H9 (cell line): Measurements from ENCODE around the gene PTPRN2. TPM values are rescaled to one million over a fixed set of nuclear protein-coding genes. Genes with fewer than 3 reads are reported as not detected.

ENCODE experiments used
- DNase-seq: peaks from one replicate; pipeline ENCODE4 v3.0.0-alpha.2; 2017
- H2AFZ ChIP-seq: one replicate; pipeline ENCODE4 v1.6.1; 2013; ENCODE audit warnings: mild to moderate bottlenecking, low read length, control low read depth, moderate library complexity
- H2AK5ac ChIP-seq: 2 replicates; pipeline ENCODE4 v1.6.1; 2013; ENCODE audit warnings: low read length, control low read depth, mixed read lengths; ENCODE audit not compliant: insufficient read length
- H2BK120ac ChIP-seq: one replicate; pipeline ENCODE4 v1.6.1; 2013; ENCODE audit warnings: low read depth, mild to moderate bottlenecking, low read length, control low read depth, inconsistent platforms; ENCODE audit not compliant: poor library complexity, severe bottlenecking
- H2BK12ac ChIP-seq: 2 replicates; pipeline ENCODE4 v1.6.1; 2013; ENCODE audit warnings: low read length, control low read depth, mixed read lengths, low read depth; ENCODE audit not compliant: insufficient read length
- H2BK15ac ChIP-seq: 2 replicates; pipeline ENCODE4 v1.6.1; 2013; ENCODE audit warnings: low read depth, low read length, control low read depth
- H2BK20ac ChIP-seq: one replicate; pipeline ENCODE4 v1.6.1; 2013; ENCODE audit warnings: low read depth, mild to moderate bottlenecking, low read length, control low read depth, inconsistent platforms; ENCODE audit not compliant: poor library complexity, severe bottlenecking
- H2BK5ac ChIP-seq: 2 replicates; pipeline ENCODE4 v1.6.1; 2013; ENCODE audit warnings: low read length, control low read depth, mixed read lengths; ENCODE audit not compliant: insufficient read length
- H3K14ac ChIP-seq: 2 replicates; pipeline ENCODE4 v1.6.1; 2013; ENCODE audit warnings: low read length, control low read depth; ENCODE audit not compliant: insufficient read depth
- H3K18ac ChIP-seq: 2 replicates; pipeline ENCODE4 v1.6.1; 2013; ENCODE audit warnings: low read depth, mild to moderate bottlenecking, mixed read lengths, low read length, control low read depth; ENCODE audit not compliant: insufficient read length
- H3K23ac ChIP-seq: 2 replicates; pipeline ENCODE4 v1.6.1; 2013; ENCODE audit warnings: low read length, control low read depth, mixed read lengths, low read depth; ENCODE audit not compliant: insufficient read length
- H3K23me2 ChIP-seq: 2 replicates; pipeline ENCODE4 v1.6.1; 2013; ENCODE audit warnings: low read depth, mild to moderate bottlenecking, mixed read lengths, low read length, control low read depth; ENCODE audit not compliant: insufficient read length, poor library complexity, severe bottlenecking
- H3K27ac ChIP-seq: 2 replicates; pipeline ENCODE4 v1.5.1; 2013; ENCODE audit warnings: low read length, control low read depth, mixed read lengths, low read depth; ENCODE audit not compliant: insufficient read length
- H3K27me3 ChIP-seq: 2 replicates; pipeline ENCODE4 v1.6.1; 2013; ENCODE audit warnings: low read length, control low read depth, inconsistent platforms; ENCODE audit not compliant: insufficient read depth
- H3K4ac ChIP-seq: 2 replicates; pipeline ENCODE4 v1.6.1; 2013; ENCODE audit warnings: low read depth, mild to moderate bottlenecking, control low read depth, inconsistent platforms, low read length, moderate library complexity
- H3K4me1 ChIP-seq: 2 replicates; pipeline ENCODE4 v1.6.1; 2013; ENCODE audit warnings: low read length, control low read depth, inconsistent platforms; ENCODE audit not compliant: insufficient read depth
- H3K4me2 ChIP-seq: 2 replicates; pipeline ENCODE4 v1.6.1; 2013; ENCODE audit warnings: low read length, control low read depth, mixed read lengths; ENCODE audit not compliant: insufficient read length, insufficient read depth
- H3K56ac ChIP-seq: 2 replicates; pipeline ENCODE4 v1.6.1; 2013; ENCODE audit warnings: low read depth, mild to moderate bottlenecking, mixed read lengths, low read length, control low read depth; ENCODE audit not compliant: insufficient read length
- H3K79me1 ChIP-seq: 2 replicates; pipeline ENCODE4 v1.6.1; 2013; ENCODE audit warnings: low read depth, mild to moderate bottlenecking, moderate library complexity, low read length, control low read depth, inconsistent platforms; ENCODE audit not compliant: insufficient read depth, poor library complexity, severe bottlenecking
- H3K79me2 ChIP-seq: 2 replicates; pipeline ENCODE4 v1.6.1; 2013; ENCODE audit warnings: low read length, control low read depth, inconsistent platforms; ENCODE audit not compliant: insufficient read depth
- H3K9ac ChIP-seq: 2 replicates; pipeline ENCODE4 v1.6.1; 2013; ENCODE audit warnings: low read length, control low read depth, mixed read lengths; ENCODE audit not compliant: insufficient read length; ENCODE audit errors: extremely low read depth
- H3K9me3 ChIP-seq: one replicate; pipeline ENCODE4 v1.6.1; 2013; ENCODE audit warnings: low read depth, low read length, inconsistent platforms; ENCODE audit not compliant: control insufficient read depth
- H3T11ph ChIP-seq: one replicate; pipeline ENCODE4 v1.6.1; 2013; ENCODE audit warnings: mild to moderate bottlenecking, low read length, control low read depth, inconsistent platforms
- H4K20me1 ChIP-seq: one replicate; pipeline ENCODE4 v1.6.1; 2013; ENCODE audit not compliant: control insufficient read depth, insufficient read length, insufficient read depth
- H4K5ac ChIP-seq: 2 replicates; pipeline ENCODE4 v1.6.1; 2013; ENCODE audit warnings: low read depth, mild to moderate bottlenecking, mixed read lengths, low read length, control low read depth; ENCODE audit not compliant: insufficient read length
- H4K8ac ChIP-seq: replicated peaks from 2 replicates; pipeline ENCODE4 v1.6.1; 2013; ENCODE audit warnings: low read length, control low read depth, mixed read lengths, low read depth; ENCODE audit not compliant: insufficient read length
- H4K91ac ChIP-seq: 2 replicates; pipeline ENCODE4 v1.6.1; 2013; ENCODE audit warnings: low read depth, mild to moderate bottlenecking, moderate library complexity, mixed read lengths, low read length, control low read depth; ENCODE audit not compliant: insufficient read length
- H3K27ac Mint-ChIP-seq, 3 experiments: 2 replicates in 2 of 3; 3 replicates in 1 of 3; pipeline ENCODE4 v1.8.0; 2020 to 2021; ENCODE audit warnings: mixed read lengths in 3 of 3, mild to moderate bottlenecking in 1 of 3, moderate library complexity in 1 of 3
- H3K27me3 Mint-ChIP-seq: 2 replicates; pipeline ENCODE4 v1.8.0; 2021; ENCODE audit warnings: low read depth, mild to moderate bottlenecking, moderate library complexity, mixed read lengths
- H3K36me3 Mint-ChIP-seq, 3 experiments: 2 replicates in 2 of 3; 3 replicates in 1 of 3; pipeline ENCODE4 v1.8.0; 2020 to 2021; ENCODE audit warnings: low read depth in 3 of 3, mixed read lengths in 3 of 3; ENCODE audit not compliant: insufficient read depth in 1 of 3
- H3K4me1 Mint-ChIP-seq, 2 experiments: 2 replicates each; pipeline ENCODE4 v1.8.0; 2020; ENCODE audit warnings: mixed read lengths in 2 of 2
- H3K4me3 Mint-ChIP-seq, 2 experiments: 2 replicates in 1 of 2; 3 replicates in 1 of 2; pipeline ENCODE4 v1.8.0; 2020 to 2021; ENCODE audit warnings: mild to moderate bottlenecking in 2 of 2, mixed read lengths in 2 of 2, moderate library complexity in 1 of 2
- H3K9me3 Mint-ChIP-seq, 2 experiments: 2 replicates in 1 of 2; 3 replicates in 1 of 2; pipeline ENCODE4 v1.8.0; 2020; ENCODE audit warnings: mild to moderate bottlenecking in 2 of 2, mixed read lengths in 2 of 2, moderate library complexity in 1 of 2
- WGBS: extraction: QIAGEN DNeasy Blood & Tissue Kit; methylation state at CpG from one replicate; pipeline ENCODE4 v1.1.7; 2013; ENCODE audit warnings: missing lambda C conversion rate, low lambda C conversion rate, mixed read lengths; ENCODE audit not compliant: insufficient read length; ENCODE audit errors: extremely low coverage; 5-methylcytosine and 5-hydroxymethylcytosine counted together
- total RNA-seq: library from RNA; stranded (reverse); gene quantifications from 2 replicates; pipeline ENCODE4 v1.2.1, GENCODE V29; 2021
- TF ChIP-seq, protein P1 (sequence below): fragments of 200-600 bp; sonication (generic); conservative IDR thresholded peaks from 3 replicates; pipeline ENCODE4 v1.8.0; 2021; ENCODE audit warnings: antibody characterized with exemption, mild to moderate bottlenecking

The PTPRN2 gene
- total RNA-seq, 1 experiment from 2014 or later, result 5.2 TPM

GRCh38 chr7:157971501-157971900, 616.1 kb downstream of the PTPRN2 start:
- DNase-seq, result no peak
- Histone ChIP-seq H2BK120ac (no peak overlapping the region), H3K9me3 (peaks cover 59% of the 10 kb centered on the region), H2BK15ac (no peak overlapping the region), H3K23ac (no peak overlapping the region), H3K79me1 (no peaks in the 10 kb centered on the region), H2BK20ac (no peak overlapping the region), H3K23me2 (no peaks in the 10 kb centered on the region), H3K27ac (no peak overlapping the region), H3K9ac (no peak overlapping the region), H3K14ac (no peak overlapping the region), H4K8ac (no peak overlapping the region), H3K56ac (no peak overlapping the region), H4K91ac (no peak overlapping the region), H3K4me1 (no peaks in the 10 kb centered on the region), H2AK5ac (no peak overlapping the region), H2BK5ac (no peak overlapping the region), H3K18ac (no peak overlapping the region), H2BK12ac (no peak overlapping the region), H3T11ph (no peak overlapping the region), H4K20me1 (no peaks in the 10 kb centered on the region), H4K5ac (no peak overlapping the region), H3K27me3 (no peaks in the 10 kb centered on the region), H3K4ac (no peak overlapping the region), H3K4me2 (no peak overlapping the region), H3K79me2 (no peaks in the 10 kb centered on the region), H2AFZ (no peak overlapping the region)
- Mint-ChIP-seq H3K4me1 (no peaks in the 10 kb centered on the region), H3K9me3 (peaks cover 59 to 67% of the 10 kb centered on the region in 2 experiments), H3K27me3 (peaks cover 17% of the 10 kb centered on the region), H3K36me3 (peaks cover 9 to 53% (median 35%) of the 10 kb centered on the region in 3 experiments), H3K27ac (no peak overlapping the region), H3K4me3 (no peak overlapping the region)
- TF ChIP-seq, protein P1, sequence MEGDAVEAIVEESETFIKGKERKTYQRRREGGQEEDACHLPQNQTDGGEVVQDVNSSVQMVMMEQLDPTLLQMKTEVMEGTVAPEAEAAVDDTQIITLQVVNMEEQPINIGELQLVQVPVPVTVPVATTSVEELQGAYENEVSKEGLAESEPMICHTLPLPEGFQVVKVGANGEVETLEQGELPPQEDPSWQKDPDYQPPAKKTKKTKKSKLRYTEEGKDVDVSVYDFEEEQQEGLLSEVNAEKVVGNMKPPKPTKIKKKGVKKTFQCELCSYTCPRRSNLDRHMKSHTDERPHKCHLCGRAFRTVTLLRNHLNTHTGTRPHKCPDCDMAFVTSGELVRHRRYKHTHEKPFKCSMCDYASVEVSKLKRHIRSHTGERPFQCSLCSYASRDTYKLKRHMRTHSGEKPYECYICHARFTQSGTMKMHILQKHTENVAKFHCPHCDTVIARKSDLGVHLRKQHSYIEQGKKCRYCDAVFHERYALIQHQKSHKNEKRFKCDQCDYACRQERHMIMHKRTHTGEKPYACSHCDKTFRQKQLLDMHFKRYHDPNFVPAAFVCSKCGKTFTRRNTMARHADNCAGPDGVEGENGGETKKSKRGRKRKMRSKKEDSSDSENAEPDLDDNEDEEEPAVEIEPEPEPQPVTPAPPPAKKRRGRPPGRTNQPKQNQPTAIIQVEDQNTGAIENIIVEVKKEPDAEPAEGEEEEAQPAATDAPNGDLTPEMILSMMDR, result no peak
- no CpG with 5 or more reads among the region's 5 CpGs for WGBS
